ENCODE measurements around the gene RPRD1B.

- TF ChIP-seq CTCF (IDR thresholded peaks at IDR 0.05; ENCODE audit: extremely low read depth in 1 of 2, insufficient read depth in 1 of 2, low read depth in 1 of 2, low read length in 2 of 2) (no peak), POLR2AphosphoS5 (IDR thresholded peaks at IDR 0.05; ENCODE audit: insufficient read depth, low read depth, low read length) (no peak)
Observed at GRCh38 chr20:38055294-38055693, 21.7 kb downstream of the RPRD1B start.
